GM18498 (cell line): ENCODE data around the gene CTRB1.

Source experiments
- ATAC-seq: cut with Tn5 transposase; IDR thresholded peaks from one replicate; pipeline ENCODE4 v1.9.1; 2021; ENCODE audit warnings: mild to moderate bottlenecking, moderate library complexity; ENCODE audit not compliant: unreplicated experiment

CTRB1 gene

DNA sequence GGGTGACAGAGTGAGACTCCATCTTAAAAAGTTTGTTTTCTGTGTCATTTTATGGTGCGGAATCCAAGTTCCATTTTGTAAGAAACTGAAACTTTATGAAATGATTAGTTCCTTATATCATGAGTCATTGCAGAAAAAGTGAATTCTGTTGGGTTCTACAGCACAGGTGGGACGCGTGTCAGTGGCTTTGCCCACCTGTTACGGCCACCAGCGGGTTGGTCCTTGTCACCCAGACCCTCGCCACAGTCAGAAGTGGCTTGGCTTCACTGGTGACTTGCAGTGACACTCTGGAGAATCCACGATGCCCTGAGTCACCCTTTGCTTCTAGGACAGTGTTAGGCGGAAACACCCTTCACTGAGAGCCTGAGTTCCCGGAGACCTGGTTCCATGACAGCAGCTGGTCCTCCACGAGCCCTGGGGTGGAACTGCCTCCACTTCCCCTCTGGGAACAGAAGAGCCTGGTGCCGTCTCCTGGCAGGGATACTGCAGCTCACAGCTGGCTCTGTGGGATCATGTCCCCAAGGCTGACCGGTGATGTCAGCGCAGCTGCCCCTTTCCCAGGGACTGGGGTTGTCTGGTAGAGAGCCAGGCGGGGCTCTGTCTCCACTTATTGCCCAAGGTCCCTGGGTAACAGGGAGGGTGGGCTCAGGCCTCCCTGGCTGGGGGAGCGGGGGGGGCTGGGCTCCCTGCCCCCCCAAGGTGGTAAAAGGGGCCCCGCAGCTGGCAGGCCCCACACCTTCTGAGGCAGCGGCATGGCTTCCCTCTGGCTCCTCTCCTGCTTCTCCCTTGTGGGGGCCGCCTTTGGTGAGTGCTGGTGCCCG lies at the start of gene CTRB1:
CTRB1 (plus strand) TSS at position 733 of the 821 bp plus-strand sequence; CDS start at position 753, 20 bp downstream.
- ATAC-seq: peak; percentile 60

DNA sequence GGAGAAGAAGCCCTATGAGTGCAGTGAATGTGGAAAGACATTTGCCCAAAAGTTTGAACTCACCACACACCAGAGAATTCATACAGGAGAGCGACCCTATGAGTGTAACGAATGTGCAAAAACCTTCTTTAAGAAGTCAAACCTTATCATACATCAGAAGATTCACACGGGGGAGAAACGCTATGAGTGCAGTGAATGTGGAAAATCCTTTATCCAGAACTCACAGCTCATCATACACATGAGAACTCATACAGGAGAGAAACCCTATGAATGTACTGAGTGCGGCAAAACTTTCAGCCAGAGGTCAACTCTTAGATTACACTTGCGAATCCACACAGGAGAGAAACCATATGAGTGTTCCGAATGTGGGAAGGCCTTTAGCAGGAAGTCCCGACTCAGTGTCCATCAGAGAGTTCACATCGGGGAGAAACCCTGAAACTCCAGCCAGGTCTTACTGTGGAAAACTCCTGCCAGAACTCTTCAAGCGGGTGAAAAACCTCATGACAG lies 48.8 kb upstream of the CTRB1 start:
- no peak for ATAC-seq

DNA sequence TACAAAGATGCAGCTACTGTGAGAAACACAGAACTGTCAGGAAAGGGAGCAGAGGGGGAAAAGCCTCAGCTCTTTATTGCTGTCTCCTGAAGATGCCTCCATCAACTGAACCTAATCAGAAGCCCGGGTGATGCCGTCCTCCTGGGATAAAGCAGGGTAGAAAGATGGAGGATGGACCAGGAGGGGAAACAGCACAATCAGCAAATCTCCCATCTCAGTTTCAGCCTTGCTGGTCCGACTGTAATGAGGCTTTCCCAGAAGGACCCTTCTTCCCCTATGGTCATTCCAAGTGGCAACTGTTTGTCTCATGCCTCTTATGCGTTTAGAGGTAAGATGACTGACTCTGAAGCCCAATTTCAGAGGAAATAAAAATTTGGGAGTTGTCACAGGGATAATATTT lies 46.2 kb upstream of the CTRB1 start:
- no peak for ATAC-seq

DNA sequence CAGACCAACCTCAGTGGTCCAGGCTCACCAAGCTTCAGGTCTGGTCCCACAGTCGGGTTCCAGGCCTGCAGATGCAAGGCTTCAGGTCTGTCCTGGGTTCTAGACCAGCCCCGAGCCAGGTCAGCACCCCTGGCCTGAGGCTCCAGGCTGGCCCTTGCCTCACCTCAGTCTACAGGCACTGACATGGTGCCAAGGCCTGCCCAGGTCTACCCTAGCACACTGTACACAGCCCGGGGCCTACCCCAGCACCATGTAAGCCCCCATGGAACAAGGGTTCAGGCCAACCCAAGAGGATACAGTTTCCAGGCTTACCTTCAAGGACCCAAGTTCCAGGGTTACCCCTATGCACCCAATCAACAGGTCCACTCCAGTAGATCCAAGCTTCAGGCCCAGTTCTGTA lies 43.7 kb upstream of the CTRB1 start:
- no peak for ATAC-seq

DNA sequence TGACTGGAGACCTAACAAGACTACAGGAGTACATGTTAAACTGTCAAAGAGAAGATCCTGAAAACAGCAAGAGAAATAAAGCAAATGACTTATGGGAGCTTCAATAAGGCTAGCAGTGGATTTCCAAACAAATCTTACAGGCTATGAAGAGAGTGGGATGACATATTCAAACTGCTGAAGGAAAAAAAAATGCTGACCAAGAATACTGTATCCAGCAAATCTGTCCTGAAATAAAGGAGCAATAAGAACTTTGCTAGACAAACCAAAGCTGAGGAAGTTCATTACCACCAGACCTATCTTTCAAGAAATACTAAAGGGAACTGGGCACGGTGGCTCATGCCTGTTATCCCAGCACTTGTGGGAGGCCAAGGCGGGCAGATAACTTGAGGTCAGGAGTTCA lies 41.9 kb upstream of the CTRB1 start:
- ATAC-seq: no peak

DNA sequence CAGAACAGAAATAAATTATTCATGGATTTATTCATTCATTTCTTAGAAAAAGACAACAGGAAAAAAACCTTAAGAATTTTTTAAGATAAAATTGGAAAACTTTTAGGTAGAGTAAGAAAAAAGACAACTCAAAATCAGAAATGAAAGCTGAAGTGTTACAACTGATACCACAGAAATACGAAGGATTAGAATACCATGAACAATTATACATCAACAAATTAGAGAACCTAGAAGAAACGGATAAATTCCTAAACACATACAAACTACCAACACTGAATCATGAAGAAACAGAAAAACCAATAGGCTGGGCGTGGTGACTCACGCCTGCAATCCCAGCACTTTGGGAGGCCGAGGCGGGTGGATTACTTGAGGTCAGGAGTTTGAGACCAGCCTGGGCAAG lies 39.6 kb upstream of the CTRB1 start:
- no peak for ATAC-seq

DNA sequence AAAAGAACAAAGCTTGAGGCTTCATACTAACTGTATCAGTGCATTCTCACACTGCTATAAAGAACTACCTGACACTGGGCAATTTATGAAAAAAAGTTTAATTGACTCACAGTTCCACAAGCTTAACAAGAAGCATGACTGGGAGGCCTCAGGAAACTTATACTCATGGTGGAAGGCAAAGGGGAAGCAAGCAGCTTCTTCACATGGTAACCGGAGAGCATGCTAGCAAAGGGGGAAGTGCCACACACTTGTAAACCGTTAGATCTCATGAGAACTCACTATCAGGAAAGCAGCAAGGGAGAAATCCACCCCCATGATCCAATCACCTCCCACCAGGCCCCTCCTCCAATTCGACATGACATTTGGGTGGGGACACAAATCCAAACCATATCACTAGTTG lies 37.2 kb upstream of the CTRB1 start:
- ATAC-seq: no peak

DNA sequence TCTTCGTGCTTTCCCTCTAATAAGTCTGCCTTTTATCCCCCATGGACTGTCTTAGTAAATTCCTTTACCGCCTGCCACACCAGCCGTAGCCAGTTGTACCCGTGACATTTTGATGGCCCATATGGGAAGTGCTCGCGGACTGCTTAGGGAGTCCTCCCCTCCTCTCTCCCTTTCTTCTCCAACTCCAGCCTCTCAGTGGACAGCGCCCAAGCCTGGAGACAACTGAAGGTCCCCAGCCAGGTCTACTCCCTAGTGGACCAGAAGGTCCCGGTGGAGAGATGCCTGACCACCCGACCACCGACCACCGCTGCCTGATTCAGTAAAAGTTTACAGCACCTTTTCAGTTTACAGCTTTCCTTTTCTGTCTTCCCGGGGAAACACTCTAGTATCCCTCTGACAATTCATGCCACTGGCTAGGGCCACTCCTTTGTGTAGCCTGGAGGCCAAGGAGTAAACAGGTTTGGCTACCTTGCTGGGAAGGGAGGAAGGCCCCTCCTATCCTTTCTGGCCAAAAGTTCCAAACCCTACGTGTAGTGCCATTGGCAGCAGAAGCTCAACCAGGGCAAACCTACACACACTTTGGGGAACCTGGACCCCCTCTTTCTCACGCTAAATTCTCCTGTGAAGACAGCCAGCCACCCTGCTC lies 29.8 kb upstream of the CTRB1 start:
- no peak for ATAC-seq

DNA sequence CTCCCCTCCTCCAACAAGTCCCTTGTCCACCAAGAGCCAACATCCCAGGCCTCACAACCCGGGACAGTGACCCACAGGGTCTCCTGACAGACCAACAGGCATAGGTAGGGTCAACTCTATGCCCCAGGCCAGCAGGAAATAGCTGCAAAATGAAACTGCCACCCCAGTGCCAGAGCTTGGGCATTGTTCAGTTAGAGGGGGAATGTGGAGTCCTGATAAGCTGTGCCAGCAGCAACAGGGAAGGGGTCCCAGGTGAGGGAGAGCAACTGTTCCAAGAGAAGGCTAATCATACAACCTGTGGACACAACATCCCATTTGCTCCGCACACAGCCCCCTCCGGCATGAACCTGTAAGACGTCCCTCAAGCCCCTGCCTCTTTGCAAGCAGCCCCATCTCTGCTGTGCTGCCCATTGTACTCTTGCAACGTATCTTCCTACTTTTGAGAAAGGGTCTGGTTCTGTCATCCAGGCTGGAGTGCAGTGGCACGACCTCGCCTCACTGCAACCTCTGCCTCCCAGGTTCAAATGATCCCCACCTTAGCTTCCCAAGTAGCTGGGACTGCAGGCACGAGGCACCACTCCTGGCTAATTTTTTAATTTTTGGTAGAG lies 29.0 kb upstream of the CTRB1 start:
- no peak for ATAC-seq

DNA sequence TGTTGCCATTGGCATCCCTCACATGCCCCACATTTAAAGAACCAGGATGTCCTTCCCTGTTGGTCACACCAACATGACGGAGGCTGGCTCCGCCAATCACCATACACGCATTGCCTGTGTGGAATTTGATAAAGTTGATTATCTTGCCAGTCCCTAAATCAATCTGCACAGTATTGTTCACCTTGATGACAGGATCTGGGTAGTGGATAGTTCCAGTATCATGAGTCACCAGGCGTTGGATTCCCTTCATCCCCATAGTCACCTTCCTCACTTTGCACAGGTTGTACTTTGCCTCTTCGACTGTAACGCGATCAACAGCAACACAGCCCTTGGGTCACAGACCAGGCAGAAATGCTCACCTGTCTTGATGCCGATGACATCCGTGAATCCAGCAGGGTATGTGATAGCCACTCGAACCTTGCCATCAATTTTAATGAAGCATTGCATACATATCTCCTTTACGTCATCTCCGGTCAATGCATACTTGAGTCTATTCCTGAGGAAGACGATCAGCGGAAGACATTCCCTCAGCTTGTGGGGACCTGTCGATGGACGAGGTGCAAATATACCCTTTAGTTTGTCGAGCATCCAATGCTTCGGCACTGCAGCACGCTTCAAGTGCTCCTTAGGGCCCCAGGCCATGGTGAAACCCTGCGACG lies 26.1 kb upstream of the CTRB1 start:
- ATAC-seq: no peak

DNA sequence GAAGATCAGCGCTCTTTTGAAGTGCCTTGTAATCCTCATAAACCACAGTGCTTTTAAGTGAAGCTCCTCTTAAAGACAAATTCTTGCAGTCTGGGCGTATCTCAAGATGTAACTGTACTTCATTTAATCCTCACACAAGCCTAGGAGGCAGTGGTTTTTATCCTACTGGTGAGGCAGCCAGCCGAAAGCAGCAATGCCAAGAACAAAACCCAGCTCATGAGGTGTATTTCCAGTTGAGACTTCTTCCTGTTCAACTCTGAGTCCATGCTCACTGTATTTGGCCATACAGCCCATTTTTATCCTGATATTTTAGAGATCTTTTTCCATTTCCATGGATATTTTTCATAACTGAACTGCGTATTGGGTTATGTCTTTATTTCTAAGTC lies 25.5 kb upstream of the CTRB1 start:
- no peak for ATAC-seq

DNA sequence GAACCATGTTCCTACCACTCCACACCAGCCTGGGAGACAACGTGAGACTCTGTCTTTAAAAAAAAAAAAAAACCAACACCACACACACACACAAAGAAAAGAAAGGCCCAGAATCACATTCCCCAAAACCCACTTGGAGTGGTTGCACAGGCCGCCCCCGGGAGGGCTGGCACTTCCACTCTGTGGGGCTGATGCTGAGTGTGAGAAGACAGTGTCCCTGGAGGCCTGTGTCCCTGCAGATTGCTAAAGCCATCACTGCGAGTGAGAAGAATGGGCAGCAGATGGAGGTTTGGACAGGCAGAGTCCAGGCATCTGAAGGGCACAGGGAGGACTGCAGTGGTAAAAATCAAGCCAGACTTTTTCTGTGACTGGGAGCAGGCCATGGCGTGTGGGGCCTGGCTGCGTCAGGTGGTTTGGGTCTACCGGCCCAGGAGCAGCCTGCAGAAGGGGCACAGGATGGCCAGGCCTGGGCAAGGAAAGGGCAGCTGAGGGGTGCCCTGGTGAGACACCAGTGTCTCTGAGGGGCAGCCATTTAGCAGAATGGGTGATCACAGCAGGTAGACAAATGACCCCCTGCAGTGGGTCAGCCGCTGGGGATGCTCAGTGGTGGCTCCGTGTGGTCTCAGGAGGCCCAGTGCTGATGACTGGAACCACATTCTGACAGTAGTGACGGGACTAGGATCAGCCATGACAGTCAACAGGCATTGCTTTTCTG lies 24.9 kb upstream of the CTRB1 start:
- ATAC-seq: no peak

DNA sequence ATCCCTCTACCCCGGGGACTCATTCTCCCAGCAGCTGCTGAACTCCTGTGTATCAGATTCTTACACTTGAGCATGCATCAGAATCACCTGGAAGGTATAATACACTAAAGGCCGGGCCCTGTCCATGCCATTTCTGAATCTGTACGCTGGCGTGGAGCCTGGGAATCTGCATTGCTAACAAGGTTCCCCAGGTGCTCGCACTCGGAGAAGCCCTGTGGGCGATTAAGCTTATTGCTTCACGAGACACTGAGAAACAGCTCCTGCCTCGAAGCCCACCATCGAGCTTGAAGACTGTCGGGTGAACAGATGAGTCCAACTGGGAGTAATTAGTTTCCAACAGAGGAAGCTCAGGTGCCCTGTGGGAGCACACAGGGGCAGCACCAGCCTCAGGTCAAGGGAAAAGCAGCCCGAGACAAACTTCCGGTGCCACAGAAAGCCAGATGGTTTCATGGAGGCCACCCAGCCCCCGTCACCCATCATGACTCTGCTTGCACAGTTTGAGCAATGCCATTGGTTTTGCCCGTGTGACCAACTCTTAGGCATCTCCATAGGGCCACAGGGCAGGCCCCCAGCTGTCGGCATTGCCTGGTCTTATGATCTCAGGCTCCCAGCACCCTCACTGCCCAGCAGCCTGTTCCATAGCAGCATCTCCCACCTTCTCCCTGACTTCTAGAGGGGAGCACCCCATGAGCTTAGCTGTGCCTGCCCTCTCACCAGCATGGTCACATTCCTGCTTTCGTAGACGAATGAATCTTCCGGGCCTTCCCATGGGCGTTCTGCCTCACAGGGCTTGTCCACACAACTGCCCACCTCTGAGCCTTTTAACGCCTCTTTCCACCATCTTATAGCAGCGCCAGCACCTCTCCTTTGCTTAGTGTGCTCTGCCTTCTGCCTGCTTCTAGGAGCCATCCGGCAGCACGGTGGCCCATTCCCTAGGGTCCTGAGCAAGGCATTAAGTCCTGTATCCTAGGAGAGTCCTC lies 22.7 kb upstream of the CTRB1 start:
- no peak for ATAC-seq

DNA sequence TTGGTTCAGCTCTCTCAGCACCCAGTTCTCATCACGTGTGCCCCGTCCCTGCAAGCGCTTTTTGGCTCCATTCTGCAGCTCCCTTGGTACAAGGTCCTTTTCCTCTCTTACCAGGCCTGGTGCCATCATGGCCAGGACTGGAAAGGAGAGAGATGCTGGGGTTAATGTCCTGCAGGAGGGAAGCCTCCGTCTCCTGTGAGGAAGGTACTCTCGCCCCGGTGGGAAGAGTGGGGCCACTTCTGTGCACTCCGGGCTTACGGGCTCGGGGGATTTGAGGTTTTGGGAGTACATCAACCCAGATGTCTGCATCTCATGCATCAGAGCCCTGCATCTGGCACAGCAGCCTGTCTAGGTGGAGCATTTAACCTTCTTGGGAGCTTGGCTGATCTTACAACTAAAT lies 22.0 kb upstream of the CTRB1 start:
- no peak for ATAC-seq

DNA sequence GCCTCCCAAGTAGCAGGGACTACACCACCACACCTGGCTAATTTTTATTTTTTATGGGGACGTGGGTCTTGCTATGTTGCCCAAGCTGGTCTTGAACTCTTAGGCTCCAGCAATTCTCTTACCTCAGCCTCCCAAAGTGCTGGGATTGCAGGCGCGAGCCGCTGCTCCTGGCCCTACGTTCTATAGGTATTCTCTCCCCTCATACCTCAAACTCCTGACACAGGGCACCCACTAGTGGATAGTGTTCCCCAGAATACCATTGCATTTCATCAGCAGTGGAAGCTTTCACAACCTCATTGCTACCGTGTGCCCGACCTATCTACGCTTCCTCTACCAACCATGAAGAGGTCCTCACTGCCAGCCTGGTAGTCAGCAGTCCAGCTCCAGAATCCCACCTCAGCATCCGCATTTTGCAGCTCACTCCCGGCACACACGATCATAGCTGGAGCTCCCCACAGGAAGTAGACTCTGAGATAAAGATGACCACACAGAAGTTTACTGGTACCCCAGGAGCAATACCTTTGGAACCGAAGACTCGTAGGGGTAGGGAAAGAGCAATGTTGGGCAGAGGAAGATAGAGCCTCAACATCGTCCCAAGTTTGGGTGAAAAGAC lies 21.2 kb upstream of the CTRB1 start:
- ATAC-seq: no peak

DNA sequence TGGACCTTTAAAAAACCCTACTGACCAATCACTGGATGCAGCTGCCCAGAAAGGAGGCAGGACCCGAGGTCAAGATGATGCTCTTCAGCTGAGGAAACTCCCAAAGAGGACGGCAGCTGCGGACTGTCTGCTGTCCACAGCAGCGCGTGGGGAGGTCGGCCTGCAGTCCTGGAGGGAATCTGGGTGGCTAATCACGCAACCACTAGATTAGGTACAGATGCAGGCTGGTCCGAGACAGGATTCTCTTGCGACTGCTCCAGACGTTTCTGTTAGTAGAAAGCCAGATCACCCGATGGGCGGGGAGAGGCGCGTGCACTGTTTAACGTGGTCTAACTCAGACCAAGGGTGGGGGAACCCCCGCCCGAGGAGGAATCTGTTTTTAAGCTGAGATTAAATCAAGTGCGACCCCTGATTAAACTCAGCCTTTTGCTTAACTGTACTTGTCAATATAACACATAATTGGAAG lies 20.6 kb upstream of the CTRB1 start:
- no peak for ATAC-seq

DNA sequence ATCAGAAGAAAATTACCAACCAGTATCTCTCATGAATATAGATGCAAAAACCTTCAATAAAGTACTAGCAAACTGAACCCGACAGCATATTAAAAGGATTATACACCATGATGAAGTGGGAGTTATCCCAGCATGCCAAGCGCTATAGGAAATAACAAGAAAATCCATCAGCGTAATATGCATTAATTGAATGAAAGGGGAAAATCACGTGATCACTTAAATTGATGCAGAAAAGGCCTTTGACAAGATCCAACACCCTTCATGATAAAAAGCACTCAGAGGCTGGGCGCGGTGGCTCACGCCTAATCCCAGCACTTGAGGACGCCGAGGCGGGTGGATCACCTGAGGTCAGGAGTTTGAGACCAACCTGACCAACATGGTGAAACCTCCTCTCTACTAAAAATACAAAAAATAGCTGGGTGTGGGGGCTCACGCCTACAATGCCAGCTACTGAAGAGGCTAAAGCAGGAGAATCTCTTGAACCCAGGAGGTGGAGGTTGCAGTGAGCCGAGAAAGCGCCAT lies 16.7 kb upstream of the CTRB1 start:
- no peak for ATAC-seq

DNA sequence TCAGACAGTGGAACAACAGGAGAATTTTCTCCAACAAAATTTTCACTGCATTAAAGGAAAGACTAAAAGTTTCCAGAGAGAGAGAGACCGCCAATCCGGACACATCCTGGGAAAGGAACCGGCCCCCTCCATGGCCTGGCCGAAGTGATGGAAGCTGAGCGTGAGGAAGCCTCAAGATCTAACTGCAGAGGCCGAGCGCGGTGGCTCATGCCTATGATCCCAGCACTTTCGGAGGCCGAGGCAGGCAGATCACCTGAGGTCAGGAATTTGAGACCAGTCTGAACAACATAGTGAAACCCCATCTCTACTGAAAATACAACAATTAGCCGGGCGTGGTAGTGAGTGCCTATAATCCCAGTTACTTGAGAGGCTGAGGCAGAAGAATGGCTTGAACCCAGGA lies 15.7 kb upstream of the CTRB1 start:
- no peak for ATAC-seq
